NB4 (cell line): Measurements from ENCODE around the gene UNC5C.

Source experiments
- POLR2A ChIP-seq: IDR thresholded peaks from 2 replicates; pipeline ENCODE4 v1.6.1; 2011; ENCODE audit warnings: mild to moderate bottlenecking; ENCODE audit not compliant: insufficient read length; ENCODE audit errors: extremely low read depth
- TF ChIP-seq, protein P1 (sequence below): IDR thresholded peaks from one replicate; pipeline ENCODE4 v1.5.1; 2012; ENCODE audit warnings: low read depth, low read length
- TF ChIP-seq, protein P2 (sequence below): IDR thresholded peaks from 2 replicates; pipeline ENCODE4 v1.6.1; 2011; ENCODE audit warnings: low read depth, low read length

DNA sequence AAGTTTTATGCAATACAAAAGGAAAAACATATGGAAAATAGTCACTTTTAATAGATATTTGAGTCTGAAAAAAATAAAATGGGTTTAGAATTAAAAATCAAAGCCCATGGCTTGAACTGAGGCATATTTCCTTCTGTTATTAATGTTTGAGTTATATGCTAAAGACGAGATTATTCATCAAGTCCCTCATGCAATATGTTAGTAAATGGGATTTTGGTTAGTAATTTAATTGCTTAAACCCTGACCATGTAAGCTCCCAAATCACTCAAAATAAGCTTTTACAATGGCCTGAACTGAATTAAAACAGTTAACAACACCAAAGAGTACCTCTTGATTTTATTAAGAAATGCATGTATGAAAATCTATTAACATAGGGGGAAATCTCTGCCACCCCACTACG lies 12.1 kb downstream of the UNC5C start:
- TF ChIP-seq, protein P1, sequence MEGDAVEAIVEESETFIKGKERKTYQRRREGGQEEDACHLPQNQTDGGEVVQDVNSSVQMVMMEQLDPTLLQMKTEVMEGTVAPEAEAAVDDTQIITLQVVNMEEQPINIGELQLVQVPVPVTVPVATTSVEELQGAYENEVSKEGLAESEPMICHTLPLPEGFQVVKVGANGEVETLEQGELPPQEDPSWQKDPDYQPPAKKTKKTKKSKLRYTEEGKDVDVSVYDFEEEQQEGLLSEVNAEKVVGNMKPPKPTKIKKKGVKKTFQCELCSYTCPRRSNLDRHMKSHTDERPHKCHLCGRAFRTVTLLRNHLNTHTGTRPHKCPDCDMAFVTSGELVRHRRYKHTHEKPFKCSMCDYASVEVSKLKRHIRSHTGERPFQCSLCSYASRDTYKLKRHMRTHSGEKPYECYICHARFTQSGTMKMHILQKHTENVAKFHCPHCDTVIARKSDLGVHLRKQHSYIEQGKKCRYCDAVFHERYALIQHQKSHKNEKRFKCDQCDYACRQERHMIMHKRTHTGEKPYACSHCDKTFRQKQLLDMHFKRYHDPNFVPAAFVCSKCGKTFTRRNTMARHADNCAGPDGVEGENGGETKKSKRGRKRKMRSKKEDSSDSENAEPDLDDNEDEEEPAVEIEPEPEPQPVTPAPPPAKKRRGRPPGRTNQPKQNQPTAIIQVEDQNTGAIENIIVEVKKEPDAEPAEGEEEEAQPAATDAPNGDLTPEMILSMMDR: no peak
- no peak for TF ChIP-seq POLR2A
- TF ChIP-seq, protein P2, sequence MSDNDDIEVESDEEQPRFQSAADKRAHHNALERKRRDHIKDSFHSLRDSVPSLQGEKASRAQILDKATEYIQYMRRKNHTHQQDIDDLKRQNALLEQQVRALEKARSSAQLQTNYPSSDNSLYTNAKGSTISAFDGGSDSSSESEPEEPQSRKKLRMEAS: no peak
